Osteoblast (primary cell): ENCODE data around the gene DACH1. TPM values are rescaled to one million over a fixed set of nuclear protein-coding genes. Genes with fewer than 3 reads are reported as not detected.

ENCODE experiments used
- DNase-seq: peaks from one replicate; pipeline ENCODE4 v3.0.0; 2011; ENCODE audit warnings: low spot score, mixed read lengths; ENCODE audit not compliant: insufficient read length; ENCODE audit errors: missing footprints
- H2AFZ ChIP-seq: 2 replicates; pipeline ENCODE4 v1.6.0; 2011; ENCODE audit warnings: mild to moderate bottlenecking, low read length
- H3K27ac ChIP-seq: 2 replicates; pipeline ENCODE4 v1.5.1; 2011; ENCODE audit warnings: mild to moderate bottlenecking, low read depth, low read length, moderate library complexity
- H3K27me3 ChIP-seq: 2 replicates; pipeline ENCODE4 v1.6.0; 2012; ENCODE audit warnings: mild to moderate bottlenecking, control low read depth, inconsistent platforms, low read length, moderate library complexity; ENCODE audit not compliant: insufficient read depth
- H3K36me3 ChIP-seq: 2 replicates; pipeline ENCODE4 v1.5.1; 2011; ENCODE audit warnings: mild to moderate bottlenecking, low read length, control low read depth, moderate library complexity; ENCODE audit not compliant: insufficient read depth
- H3K4me1 ChIP-seq: 2 replicates; pipeline ENCODE4 v1.5.1; 2011; ENCODE audit warnings: mild to moderate bottlenecking, low read length, control low read depth, moderate library complexity; ENCODE audit not compliant: insufficient read depth
- H3K4me2 ChIP-seq: 2 replicates; pipeline ENCODE4 v1.6.0; 2011; ENCODE audit warnings: mild to moderate bottlenecking, low read length; ENCODE audit not compliant: insufficient read depth
- H3K4me3 ChIP-seq: fragments of 200-600 bp; sonication (generic); 3 replicates; pipeline ENCODE4 v1.5.1; 2012; ENCODE audit warnings: mild to moderate bottlenecking, low read length, inconsistent platforms; ENCODE audit not compliant: insufficient read depth
- H3K79me2 ChIP-seq: 2 replicates; pipeline ENCODE4 v1.6.0; 2012; ENCODE audit warnings: mild to moderate bottlenecking, low read length, control low read depth, inconsistent platforms; ENCODE audit not compliant: insufficient read depth
- H3K9me3 ChIP-seq: 2 replicates; pipeline ENCODE4 v1.5.1; 2011; ENCODE audit warnings: low read depth, low read length, control low read depth
- H4K20me1 ChIP-seq: 2 replicates; pipeline ENCODE4 v1.6.0; 2012; ENCODE audit warnings: mild to moderate bottlenecking, low read length, control low read depth; ENCODE audit not compliant: insufficient read depth
- CTCF ChIP-seq: IDR thresholded peaks from 2 replicates; pipeline ENCODE4 v1.5.1; 2011; ENCODE audit warnings: mild to moderate bottlenecking, low read depth, low read length, moderate library complexity; ENCODE audit errors: extremely low read depth
- total RNA-seq: library from RNA; depleted of rRNA; stranded (reverse); fragments of >200 nt; gene quantifications from 2 replicates; pipeline ENCODE4 v1.2.3, GENCODE V29; 2012

Gene DACH1
- total RNA-seq, 1 donor = not detected

GRCh38 chr13:71394176-71394575 is 472.8 kb downstream of the DACH1 start:
- Histone ChIP-seq H3K79me2 (no peaks in the 10 kb centered on the region), H3K4me2 (no peak overlapping the region), H3K4me3 (no peak overlapping the region), H4K20me1 (no peaks in the 10 kb centered on the region), H3K36me3 (no peaks in the 10 kb centered on the region), H3K27ac (no peak overlapping the region), H3K27me3 (no peaks in the 10 kb centered on the region), H2AFZ (no peak overlapping the region), H3K9me3 (no peaks in the 10 kb centered on the region), H3K4me1 (no peaks in the 10 kb centered on the region)
- TF ChIP-seq CTCF = no peak
- no peak for DNase-seq
